ENCODE measurements around the gene C21orf58.

The C21orf58 gene

GRCh38 chr21:46294647-46295176 is 29.0 kb downstream of the C21orf58 start:
- no peak for DNase-seq

GRCh38 chr21:46291561-46291960 is 32.1 kb downstream of the C21orf58 start:
- DNase-seq: no peak

GRCh38 chr21:46289655-46290179 is 34.0 kb downstream of the C21orf58 start:
- no peak for DNase-seq

GRCh38 chr21:46287541-46287940 is 36.1 kb downstream of the C21orf58 start:
- DNase-seq: no peak

- no peak for DNase-seq
These were observed 37.0 kb downstream of the C21orf58 start for GRCh38 chr21:46286648-46287002.

DNA sequence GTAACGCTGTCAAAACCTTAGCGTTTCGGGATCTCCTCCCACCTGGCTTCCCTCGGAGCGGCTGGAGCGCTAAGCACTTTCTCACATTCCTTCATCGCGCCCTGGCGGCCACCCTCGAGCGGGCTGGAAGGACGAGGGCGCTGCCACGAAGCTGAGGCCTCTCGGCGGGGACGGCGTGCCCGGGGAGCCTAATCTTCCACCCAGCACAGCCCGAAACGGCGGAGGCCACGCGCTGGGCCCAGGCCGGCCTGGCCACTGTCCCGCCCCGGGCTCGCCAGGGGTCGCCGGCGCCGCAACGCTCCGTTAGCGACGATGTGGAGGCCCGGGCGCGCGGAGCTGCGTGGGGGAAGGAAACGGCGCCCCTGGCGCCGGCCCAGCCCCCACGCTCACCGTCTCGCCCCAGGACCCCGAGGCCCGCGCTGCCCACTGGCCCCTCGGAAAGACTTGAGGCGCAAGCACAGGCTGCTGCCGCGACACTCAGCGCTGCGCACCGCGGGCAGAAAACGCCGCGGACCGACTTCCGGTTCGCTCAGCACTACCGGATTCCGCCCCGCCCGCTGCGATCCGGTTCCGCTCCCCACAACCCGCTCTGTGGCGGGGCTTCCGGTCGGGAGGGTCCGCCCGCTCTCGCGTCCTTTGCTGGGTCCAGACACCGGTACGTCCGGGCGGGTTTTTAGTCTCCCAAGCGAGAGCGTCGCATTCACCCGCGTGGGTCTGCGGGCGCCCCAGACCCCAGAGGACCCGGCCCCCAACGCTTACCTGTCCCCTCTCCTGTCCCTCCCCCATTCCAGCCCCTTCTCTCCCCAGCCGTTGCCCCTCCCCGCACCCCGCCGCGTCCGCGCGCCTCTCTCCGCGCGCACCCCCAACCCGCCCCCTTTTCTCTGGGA is 37.7 kb downstream of the C21orf58 start, which contains the start of gene YBEY:
TSS of gene YBEY (plus strand) at position 582 of the 887 bp plus-strand sequence. CDS start 572 bp downstream, outside the sequence.
- DNase-seq: peak; percentile 91

- DNase-seq: no peak
These were observed 38.4 kb downstream of the C21orf58 start, which contains the start of gene MCM3AP for GRCh38 chr21:46285206-46285661. TSS of gene MCM3AP (minus strand) at chr21:46285611. CDS start at chr21:46285286, 325 bp downstream.

GRCh38 chr21:46284733-46285132 is 38.9 kb downstream of the C21orf58 start:
- DNase-seq: no peak

DNA sequence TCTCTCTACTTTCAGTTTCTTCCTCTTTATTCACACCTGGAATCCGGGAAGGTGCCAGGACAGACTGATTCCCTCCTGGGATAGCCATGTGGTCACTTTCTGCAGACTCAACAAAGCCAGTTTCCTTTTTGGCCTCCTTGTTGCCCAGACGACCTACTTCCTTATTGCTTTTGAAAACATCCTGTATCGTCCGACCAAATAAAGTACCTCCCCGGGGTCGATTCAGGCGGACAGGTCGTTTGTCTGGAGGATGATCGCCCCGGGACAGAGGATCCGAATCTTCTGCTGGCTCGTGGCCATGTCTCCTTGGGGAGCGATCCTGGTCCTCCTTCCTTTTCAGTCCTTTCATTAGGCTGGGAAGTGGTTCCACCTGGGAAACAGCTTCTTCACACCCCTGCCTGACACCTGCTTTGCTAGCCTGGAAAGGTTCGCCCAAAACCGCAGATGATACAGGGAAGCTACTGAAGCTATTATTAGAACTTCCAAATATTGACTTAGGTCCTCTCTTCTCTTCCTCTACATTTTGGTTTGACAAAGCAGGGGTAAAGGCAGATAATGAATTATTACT is 39.5 kb downstream of the C21orf58 start:
- no peak for DNase-seq

DNA sequence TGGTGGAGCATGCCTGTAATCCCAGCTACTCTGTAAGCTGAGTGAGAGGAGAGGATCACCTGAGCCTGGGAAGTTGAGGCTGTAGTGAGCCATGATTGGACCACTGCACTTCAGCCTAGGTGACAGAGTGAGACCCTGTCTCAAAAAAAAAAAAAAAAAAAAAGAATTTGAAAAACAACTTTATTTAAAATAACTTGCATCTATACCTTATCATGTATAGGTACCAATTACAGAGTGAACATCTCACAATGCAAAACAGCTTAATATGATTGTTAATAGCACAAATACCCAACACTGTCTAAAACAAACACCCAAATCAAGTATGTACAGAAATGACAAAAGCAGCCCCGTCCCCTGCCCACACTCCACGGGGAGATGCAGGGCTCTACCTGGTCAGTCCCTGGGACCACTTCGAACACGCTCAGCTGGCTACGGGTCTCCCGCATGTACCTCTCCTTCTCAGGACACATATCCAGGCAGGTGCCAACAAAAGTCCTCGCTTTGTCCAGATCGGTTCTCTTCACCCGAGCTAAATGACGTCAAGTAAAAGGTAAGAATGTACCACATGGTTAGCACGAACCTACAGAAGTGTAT is 48.8 kb downstream of the C21orf58 start:
- no peak for DNase-seq

DNA sequence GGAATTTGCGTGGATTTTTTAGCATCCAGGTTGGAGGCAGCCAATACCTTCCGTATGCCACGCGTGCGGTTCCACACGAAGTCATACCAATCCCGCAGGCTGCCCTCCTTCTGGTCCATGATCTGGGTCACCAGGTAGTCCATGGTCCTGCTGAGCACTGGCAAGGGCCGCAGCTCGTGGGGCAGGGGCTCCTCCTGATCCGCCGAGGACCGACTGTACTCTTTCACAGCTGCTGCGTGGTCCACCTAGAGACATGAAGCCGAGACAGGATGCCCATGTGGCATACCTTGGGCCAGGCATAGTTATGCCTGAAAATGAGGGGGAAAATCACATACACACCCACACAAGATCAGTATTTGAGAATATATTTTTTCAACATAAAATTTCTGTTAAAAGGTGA is 50.3 kb downstream of the C21orf58 start:
- DNase-seq: no peak

DNA sequence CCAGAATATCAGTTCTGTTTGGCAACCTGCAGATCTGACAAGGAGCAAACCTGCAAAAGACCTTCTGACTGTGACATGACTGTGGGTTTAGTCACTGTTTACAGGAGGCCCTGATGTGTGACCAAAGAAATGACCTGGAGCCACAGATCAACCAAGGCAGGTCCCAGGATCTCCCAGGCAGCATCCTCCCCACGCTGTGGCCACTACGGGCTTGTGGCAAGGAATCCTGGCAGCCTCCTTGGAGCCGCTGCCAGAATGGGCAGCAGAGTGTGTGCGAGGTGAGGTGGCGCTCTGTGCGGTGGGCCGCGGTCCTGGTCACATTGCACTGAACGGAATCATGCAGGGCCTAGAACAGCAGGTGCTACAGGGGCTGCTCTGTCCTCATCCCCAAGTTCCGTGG is 54.2 kb downstream of the C21orf58 start:
- DNase-seq: no peak

- DNase-seq: no peak
These were observed 55.3 kb downstream of the C21orf58 start for GRCh38 chr21:46268371-46268770.

DNA sequence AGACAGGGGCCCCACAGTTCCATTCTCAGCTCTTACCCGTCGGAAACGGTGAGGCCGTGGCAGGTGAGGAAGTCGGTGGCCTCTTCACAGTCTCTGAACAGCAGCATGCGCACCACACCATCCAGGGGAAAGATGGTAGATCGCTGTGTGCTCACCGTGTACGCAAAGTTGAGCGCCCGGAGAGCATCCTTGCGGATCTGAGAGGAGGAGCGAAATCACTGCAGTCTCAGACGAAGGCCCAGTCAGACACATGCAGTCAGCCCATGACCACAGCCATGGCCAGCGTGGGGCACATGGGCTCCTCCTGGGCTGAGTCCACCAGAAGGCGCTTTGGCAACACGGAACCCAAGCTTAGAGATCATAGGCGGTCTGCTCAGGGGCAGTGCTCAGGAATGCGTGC is 56.7 kb downstream of the C21orf58 start:
- DNase-seq: no peak

GRCh38 chr21:46265736-46266525 is 57.7 kb downstream of the C21orf58 start:
- no peak for DNase-seq

GRCh38 chr21:46264690-46265144 is 59.0 kb downstream of the C21orf58 start:
- DNase-seq: no peak

- no peak for DNase-seq
These were observed 59.5 kb downstream of the C21orf58 start for GRCh38 chr21:46264046-46264689.

DNA sequence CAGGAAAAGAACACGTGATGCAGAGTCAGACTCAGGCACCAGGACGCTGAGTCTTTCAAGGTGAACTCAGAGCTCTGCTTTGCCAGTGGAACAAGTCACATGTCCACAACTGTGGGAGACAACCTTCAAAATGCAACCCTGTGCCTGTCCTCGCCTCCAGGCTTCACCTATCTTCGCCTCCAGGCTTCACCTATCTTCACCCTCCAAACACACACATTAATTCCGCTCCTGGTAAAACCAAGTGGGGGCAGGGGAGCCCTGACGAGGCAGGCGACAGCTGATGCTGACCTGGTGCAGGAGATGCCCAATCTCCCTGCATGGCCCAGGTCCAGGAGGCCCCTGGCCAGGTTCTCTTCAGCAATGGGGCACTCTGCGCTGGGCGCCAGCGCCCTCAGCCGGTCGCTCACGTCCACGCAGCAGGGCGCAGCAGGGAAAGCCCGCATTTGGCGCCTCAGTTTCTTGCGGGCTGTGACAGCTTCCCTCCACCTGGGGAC is 67.1 kb downstream of the C21orf58 start:
- no peak for DNase-seq

DNA sequence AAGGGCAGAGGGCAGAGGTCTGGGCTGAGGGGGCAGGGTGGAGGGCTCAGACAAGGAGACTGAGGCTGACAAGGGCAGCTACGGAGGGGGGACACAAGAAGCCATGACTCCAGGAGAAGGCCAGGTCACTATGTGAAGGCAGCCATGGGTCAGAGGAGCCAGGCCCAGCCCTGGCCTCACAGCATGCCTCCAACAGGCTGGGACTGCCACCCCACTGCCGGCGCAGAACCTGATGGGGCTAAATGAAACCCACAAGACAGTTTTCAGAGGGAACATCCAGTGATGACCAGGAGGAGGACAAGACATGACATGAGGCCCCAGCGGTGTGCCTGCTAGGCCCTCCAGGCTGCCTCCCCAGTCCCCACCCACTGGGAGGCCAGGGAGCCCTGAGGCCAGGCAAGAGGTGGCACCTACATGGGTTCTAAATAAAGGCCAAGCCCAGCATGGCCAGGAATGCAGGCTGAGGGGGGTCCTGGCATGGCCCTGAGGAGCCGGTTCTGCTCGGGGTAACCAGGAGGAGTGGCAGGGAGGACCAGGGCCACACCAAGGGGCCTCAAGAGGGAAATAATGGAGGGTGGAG is 67.8 kb downstream of the C21orf58 start:
- DNase-seq: no peak

- no peak for DNase-seq
These were observed 68.5 kb downstream of the C21orf58 start for GRCh38 chr21:46255166-46255565.

Data from NCI-H2107 (cell line).